NCI-H1048 (cell line): ENCODE results near the gene AMDHD1.
"Not testable (repeated sequence)": the region's sequence is repeated elsewhere in the genome, so short reads cannot be mapped to it uniquely, and the experiment has no call there.

Experiments
- DNase-seq: peaks from one replicate; lab custom pipeline; 2025; lab: John Stamatoyannopoulos, UW

Gene AMDHD1

DNA sequence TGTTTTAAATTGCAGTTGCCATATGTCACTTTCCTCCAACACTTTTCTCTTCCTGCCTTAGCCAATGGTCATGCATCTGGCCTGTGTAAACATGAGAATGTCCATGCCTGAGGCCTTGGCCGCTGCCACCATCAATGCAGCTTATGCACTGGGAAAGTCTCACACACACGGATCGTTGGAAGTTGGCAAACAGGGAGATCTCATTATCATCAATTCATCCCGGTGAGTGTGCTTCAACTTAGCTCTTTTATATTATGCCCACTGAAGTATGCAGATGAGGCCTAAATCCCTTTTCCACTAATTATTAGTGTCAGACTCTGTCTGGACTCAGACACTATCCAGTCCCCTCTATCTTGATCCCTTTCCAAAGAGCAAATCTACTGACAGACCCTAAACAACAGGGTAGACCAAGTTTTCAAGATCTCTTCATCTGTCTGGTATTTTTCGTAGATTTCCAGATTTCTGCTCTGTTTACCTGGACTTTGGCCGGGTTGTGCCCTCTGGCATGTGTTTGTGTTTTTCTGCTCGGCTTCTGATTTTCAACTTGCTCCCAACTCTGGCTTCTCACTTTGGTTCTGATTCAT, 23.2 kb downstream of the AMDHD1 start:
- DNase-seq, result no peak

DNA sequence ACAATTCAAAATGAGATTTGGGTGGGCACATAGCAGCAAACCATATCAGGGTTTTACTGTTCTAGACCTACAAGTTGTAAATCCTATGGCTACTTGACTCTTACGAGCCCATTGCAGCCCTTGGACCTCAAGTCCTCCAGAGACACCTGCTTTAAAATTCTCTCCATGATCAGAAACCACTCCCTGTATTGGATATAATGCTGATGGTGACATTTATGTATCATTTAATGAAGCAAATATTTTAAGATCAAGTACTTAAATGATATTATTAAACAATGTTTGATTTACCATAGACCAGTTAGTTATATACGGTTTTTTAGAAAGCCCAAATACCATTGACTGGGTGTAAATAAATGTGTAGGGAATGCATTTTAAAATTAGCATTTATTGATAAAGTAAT, 24.2 kb downstream of the AMDHD1 start:
- no peak for DNase-seq

DNA sequence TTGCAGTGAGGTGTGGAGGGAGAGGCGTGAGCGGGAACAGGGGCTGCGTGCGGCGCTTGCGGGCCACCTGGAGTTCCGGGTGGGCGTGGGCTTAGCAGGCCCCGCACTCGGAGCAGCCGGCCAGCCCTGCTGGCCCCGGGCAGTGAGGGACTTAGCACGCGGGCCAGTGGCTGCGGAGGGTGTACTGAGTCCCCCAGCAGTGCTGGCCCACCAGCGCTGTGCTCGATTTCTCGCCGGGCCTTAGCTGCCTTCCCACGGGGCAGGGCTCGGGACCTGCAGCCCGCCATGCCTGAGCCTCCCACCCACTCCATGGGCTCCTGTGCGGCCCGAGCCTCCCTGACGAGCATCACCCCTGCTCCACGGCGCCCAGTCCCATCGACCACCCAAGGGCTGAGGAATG, 26.0 kb downstream of the AMDHD1 start:
- DNase-seq, result not testable (repeated sequence)

DNA sequence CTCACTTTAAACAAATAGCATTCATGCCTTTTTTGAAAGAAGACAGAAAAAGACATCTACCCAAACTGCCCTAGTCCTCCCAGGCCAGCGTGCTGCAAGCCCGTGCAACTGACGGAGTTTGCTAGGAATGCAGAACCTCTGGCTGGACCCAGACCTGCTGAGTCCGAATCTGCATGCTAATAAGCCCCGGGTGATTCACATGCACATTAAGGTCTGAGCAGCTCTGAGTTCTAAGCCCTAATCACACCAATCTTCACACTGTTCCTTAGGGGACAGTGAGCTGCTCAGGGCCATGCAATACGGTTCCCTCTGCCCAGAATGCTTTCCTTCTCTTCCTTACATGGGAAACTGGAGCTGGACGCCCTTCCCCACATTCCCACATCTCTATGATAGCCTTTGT, 27.8 kb downstream of the AMDHD1 start:
- no peak for DNase-seq

DNA sequence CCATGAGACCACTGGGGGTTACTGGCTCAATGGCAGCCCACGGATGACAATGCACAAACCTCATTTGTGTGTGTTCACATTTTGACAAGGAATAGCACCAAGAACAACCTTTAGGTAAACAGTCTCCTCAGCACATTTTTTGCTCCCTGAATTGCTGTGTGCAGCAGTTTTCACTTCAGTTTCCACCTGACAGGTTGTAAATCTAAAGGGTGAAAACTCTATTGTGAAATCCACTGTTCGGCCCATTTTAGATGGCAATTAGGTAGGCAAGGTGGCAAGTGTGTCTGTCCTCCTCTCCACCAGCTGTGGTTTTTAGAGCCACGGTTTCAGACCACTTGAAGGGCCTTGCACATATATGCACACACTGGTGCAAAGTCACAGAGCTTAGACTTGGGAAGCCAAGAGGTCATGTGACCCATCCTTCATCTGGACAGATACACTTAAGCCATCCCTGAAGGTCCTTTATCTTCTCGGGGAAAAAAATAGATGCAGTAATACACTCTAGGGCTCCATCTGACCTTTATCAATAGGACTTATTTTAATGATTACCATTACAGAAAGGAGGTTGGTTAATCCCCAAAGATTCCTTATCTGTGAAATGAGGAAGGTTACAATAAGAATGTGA, 29.8 kb downstream of the AMDHD1 start:
- no peak for DNase-seq

DNA sequence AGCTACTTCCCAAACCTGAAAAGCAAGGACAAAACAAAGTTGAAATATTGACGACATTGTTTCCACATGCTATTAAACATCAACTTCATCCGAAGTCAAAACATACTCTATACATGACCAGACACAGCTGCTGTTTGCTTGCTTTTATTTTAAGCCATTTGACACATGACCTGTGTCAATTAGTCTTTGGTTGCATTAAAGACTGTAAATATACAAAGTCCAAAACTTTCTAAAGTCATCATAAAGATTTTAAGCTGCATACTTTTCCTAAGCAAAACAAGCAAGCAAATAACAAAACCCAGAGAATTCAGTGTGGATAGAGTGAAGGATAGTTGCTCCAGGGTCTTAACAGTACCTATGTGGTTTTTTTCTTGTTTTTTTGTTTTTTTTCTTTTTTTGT, 31.2 kb downstream of the AMDHD1 start:
- no peak for DNase-seq

DNA sequence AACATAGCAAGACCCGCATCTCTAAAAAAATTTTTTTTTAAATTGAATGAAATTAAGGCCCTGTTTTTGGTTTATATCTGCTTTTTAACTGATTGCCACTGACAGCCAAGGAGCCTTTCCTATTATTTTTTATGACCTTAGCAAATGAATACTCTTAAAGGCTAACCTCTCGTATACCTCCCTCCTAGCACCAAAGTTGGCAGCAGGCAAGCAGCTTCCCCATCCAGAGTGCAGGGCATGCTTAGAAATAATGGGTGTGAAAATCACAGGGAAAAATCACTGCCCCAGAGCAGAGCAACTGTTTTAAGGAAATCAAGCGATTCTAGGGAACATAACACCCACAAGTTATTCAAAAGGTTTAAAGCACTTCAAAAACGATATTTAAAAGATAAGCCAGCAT, 32.4 kb downstream of the AMDHD1 start:
- DNase-seq, result no peak

DNA sequence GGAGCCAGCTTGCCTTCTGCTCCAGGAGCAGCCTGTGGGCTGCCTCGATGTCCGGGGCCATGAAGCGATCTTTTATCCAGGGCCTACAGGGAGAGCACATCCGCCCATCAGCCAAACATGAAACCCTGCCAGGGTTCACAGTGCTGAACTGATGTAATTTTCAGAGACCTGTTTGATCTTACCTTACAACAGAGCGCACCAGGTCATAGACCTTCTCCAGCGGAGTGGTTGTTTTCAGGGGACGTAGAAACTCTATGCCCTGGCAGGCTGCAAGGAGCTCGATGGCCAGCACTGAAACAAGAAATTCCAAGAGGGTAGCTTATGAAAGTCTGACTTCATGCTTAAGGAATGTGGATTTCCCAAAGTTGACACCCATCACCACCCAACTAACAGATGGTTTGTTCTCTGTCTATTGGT, 33.3 kb downstream of the AMDHD1 start:
- no peak for DNase-seq

DNA sequence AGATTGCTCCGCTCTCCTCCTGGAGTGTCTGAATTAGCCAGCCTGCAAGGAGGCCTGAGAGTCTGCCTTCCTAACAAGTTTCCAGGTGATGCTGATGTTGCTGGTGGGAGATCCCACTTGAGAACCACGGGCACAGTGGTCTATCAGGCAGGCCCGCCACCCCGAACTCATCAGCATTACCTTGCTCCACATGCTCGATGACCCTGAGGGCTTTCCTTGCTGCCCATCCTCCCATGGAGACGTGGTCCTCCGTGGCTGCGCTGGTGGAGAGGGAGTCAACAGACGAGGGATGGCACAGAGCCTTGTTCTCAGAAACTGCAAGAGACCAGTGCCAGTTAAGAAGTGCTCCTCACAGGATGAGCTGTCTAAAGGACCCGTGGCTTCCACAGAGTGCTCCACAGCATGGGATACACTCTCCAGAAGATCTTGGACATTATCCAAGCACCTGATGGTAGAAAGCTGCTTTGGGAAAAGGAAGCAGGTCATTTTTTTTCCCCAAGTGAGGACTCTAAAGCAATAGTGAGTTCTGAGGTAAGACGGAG, 34.7 kb downstream of the AMDHD1 start:
- DNase-seq, result no peak

DNA sequence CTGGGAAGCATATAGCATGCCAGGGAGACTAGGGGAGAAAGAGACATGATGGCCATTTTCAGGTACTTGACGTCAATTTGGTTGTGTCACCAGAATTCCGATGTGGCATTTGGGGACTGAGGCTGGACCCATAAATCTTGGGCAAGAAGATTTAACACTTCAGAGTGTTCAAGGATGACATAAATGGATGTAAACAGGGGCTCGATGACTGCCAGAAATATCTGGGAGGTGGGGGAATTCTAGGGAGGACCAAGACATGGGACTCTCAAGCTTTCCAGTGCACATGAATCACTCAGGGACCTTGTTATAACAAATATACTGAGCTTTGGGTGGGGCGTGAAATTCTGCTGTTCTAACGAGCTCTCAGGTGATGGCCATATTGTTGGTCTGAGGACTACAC, 35.2 kb downstream of the AMDHD1 start:
- DNase-seq, result no peak

DNA sequence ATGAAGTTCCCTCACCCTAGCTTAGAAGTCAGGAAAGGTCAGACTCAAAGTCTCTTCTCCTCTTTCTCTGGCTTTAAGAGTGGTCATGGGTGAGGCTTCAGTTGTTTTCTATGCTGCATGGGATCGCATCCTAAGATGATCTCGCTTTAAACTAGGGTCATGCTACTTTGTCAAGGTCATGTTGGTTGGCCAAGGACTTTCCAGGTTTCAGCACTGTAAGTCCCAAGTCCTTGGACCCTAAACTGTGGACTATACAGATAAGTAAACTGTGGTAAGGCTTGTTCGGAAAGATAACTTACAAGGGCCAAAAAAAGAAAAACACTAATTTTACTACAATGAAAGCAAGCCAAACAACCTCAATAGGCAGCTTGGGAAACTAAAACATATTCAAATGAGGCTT, 35.6 kb downstream of the AMDHD1 start:
- DNase-seq, result no peak

DNA sequence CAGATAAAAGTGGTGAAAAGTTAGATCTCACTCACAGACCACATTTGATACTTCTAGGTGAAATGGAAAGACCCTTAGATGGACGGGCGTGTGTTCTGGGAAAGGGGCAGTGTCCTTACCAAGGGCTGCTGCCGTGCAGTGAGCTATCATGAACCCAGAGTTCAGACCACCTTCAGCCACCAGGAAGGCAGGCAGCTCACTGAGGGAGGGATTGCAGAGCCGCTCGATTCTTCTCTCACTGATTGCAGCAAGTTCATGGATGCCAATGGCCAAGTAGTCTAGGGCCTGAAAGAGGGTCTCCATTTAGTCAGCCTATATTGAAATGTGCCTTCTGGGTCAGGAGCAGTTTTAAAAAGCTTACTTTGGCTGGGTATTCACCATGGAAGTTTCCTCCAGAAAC, 37.3 kb downstream of the AMDHD1 start:
- DNase-seq, result no peak

DNA sequence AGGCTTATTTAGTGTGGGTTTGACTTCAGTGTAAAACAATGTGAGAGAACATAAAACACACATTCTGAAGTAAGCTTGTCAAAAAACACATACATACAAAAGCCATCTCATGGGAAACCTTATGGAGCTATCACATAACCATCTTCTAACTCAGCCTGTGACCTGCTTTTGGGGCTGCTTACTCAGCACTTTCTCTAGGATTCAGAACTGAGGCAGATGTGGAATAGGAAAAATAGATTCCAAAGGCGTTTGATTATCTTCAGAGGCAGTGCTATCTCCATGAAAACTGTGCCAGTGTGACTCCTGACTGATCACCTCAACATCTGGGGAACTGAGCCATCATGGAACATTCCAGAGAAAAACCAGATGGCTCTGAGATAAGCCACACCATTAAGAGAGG, 39.5 kb downstream of the AMDHD1 start:
- no peak for DNase-seq

DNA sequence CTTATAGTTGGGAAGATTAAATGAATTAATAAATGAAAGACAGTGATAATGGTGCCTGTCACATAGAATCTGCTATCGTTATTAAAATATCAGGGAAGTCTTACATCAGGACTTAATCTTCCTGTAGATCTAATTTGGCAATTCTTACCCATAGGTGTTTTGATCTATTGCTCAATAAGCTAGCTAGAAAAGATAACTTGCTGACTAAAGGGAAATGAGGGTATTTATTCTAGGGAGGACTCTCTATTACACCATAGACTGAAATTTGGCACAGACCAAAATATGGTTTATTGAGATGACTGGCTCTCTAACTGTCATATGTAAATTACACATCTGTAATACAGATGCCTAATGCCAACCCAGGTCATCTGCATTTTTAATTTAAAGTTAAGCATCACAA, 41.6 kb downstream of the AMDHD1 start:
- no peak for DNase-seq

DNA sequence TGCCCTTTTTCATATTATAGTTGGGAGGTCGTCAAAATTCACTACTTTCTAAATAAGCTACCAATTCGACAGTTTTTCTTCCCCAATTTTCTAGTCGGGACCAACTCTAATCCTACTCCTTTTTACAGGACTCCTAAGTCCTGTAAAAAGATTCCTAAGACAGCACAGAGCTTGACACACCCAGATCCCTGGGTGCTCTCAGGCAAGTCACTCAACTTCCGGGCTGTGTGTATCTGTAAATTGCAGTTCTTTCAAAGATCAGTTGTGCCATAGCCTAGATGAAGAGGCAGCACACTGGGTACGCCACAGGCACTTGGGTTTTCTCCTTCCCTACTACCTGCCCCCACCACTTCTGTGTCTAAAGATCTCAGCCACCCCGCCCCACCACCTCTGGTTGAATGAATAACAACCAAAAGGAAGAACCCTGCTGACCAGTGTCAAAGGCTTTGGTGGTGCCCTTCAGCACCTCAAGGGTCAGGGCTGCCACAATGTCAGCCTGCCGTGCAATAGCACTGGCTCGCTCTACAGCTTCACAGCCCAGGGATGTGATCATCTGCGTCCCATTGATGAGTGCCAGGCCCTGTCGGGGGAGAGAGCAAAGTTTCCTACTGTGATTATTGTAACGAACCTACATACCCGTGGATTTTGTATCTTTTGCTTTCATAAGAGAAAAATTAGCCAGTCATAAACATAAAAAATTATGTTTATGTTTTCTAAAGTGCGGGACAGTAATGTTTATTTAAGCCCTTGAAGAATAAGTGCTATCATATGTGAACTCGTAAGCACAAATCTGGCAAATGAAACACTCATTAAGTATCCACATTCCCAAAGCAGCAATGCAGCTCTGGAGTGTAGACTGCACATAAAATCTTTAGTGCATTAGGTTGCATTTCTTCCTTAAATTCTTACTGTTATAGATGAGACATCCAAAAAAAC, 43.8 kb downstream of the AMDHD1 start:
- DNase-seq, result no peak

DNA sequence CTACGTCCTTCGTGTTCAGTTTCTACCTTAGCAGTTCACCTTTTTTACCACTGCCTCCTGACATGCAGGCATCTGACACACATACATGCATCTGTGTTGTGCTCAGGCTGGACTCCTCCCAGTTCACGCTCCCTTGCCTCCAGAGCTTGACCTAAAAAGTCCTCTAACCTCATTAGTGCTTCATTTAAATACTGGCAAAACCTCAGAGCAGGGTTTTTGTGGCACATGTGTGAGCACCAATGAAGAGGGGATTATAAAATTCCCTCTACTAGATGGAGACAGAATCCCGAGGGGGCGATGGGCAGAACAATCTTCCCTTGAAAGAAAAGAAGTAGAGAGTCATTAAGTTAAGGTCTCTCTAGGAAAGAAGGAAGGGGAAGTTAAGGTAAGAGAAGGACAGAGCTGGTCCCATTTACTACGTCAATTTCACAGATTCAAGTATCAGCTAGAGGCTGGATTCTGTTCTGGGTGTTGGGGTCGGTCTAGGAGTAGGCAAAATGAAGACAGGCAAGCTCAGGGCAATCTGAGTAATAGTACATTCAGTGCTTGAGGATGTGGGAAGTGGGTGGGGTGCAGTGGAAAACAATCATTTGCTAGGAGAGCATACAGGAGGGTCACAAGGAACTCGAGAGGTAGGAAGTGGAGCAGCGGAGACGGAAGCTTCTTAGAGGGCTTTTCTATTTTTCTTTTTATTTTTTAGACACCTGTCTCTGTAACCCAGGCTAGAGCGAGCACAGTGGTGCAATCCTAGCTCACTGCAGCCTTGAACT, 45.6 kb downstream of the AMDHD1 start:
- no peak for DNase-seq

DNA sequence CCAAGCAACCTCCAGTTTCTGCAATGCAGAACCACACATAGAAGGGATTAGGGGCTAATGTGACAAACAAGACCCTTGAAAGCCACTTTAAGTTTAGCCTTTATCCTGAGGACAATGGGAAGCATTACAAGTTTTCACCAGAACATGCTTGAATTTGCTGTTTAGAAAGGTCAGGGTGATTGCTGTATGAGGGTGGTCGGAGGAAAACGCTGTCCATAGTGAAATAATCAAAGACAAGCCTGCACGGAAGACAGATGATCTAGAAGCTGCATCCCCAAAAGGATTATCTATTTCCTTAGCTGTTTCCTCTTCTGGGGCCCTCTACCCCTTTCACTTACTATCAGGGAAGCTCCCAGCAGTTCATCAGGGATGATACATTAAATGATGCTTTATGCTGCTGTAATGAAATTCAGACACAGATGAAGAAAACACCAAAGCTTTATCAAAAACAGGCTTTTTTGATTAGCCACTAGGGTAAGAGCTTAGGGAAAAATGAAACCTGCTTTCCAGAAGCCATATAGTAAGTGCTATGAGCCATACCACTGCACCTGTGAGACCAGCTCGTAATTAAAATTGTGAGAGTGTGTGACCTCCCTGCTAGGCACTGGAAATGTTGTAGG, 46.5 kb downstream of the AMDHD1 start:
- no peak for DNase-seq

DNA sequence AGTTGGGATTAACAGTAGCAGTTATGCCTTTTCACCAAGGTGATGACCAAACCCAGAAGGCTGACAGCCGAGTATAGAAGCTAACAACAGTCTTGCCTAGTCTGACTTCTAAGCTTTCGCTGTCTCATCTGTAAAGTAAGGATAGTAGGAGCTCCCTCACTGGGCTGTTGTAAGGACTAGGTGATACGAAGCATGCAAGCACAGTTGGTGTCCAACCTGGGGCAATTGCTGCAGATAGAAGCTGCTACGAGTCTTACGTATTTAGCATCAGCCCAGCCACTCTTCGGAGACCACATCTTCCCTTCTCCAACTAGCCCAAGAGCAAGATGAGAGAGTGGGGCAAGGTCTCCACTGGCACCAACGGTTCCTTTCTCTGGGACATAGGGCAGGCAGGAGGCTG, 47.0 kb downstream of the AMDHD1 start:
- DNase-seq, result no peak

DNA sequence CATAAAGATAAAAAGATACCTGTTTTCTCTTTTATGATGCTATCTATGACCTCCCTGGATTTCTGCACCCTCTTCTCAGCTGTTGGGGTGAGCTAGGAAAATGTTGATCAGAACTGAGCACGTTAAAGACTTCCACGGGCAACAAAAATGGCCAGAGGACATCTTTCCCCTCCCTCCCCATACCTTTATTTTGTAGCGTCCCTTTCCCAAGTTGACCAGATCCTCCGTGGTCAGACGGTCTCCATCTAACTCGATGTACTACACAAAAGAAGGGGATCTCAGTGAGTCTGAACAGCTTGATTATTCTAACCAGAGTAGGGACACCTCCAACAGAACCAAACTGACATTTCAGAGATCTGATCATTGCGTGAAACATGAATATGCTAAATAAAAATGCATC, 50.8 kb downstream of the AMDHD1 start:
- DNase-seq, result no peak

DNA sequence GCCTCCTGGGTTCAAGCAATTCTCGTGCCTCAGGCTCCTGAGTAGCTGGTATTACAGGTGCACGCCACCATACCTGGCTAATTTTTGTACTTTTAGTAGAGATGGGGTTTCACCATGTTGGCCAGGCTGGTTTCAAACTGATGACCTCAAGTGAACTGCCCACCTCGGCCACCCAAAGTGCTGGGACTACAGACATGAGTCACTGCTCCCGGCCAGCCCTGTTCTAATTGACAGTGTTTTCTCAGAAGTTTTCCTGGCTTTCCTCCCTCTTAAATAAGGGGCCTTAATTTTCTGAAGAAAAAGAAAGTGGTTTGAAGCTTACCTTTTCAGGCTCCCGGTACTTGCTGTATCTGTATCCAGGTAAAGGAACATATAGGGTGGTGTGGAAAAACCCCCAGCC, 51.3 kb downstream of the AMDHD1 start:
- no peak for DNase-seq

DNA sequence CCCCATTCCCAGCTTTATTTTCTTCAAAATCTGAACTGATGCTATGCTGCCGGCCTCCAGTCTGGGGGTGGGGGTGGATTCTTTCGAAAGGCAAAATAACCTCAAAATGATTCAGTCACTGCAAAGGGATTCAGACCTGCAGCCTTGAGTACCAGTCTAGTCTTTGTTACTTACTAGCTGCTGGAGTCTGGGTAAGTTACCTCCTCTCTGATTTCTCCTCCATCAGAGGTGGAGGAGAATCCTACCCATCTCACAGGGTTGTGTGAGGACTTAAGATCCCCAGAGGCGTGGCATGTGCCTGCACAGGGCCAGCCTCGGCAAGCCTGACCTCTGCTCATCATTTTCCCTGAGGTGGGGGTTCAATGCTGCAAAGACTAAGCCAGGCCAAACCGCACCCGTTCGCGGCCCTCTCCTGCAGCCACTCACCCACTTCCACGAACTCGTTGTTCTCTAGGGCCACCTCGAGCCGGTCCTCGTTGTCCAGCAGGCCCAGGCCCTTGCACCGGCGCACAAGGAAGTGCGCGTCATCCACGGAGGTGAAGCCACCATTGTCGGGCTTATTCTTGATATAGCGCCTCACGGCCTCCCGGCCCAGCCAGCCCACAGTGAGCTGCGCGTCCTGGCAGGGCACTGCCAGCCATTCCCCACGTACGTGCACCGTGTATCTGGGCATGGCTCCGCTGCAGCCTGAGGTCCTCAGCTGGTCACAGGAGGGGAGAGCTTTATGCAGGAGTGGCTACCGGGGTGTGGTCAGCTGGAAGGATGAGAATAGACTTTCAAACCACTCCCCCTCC, 52.3 kb downstream of the AMDHD1 start:
- no peak for DNase-seq
